Measurements from ENCODE around the gene MYO5B. TPM values are rescaled to one million over a fixed set of nuclear protein-coding genes. Genes with fewer than 3 reads are reported as not detected.
"Not testable (repeated sequence)": the region's sequence is repeated elsewhere in the genome, so short reads cannot be mapped to it uniquely, and the experiment has no call there.

MYO5B gene
- total RNA-seq, 4 donors from 2014 or later: 53.1 to 74.8 (median 55.2) TPM

DNA sequence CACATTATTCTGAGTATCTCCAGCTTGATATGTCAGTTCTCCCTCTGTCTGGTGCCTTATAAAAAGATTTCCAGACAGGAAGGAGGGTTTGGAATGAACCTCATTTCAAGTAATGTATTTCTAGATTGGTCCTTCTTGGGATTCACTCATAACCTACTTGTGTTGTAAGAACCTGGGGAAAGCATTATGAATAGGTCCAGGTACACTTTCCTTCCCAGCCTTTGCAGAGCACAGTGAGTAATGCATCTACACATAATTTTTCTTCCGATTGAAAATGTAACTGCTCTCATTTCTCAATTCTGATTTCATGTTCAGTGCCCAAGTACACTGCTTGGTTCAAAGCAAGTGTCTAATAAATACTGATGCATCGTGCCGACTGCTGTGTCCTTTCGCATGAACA is 356.6 kb downstream of the MYO5B start:
- intact Hi-C loops (cut with DNase I; ENCODE audit: low total_unique reads): no loop called here
- TF ChIP-seq POLR2A (IDR thresholded peaks at IDR 0.05) (no peak), CTCF (IDR thresholded peaks at IDR 0.05) (no peak)
- no peak overlapping the region for H3K4me3 ChIP-seq (ENCODE audit: low read depth, poor library complexity, severe bottlenecking)
- whole genome bisulfite sequencing, 2 donors: 90 to 96% methylated on average over 4 of the region's 4 CpGs
- no peak for DNase-seq (ENCODE audit: low spot score in 2 of 2)

GRCh38 chr18:49837889-49838288 is 357.1 kb downstream of the MYO5B start:
- H3K4me3 ChIP-seq (ENCODE audit: low read depth, poor library complexity, severe bottlenecking): no peak overlapping the region
- 77 to 82% methylated on average over 5 of the region's 5 CpGs for WGBS, 2 donors
- DNase-seq (ENCODE audit: low spot score in 2 of 2): no peak
- intact Hi-C loops (cut with DNase I; ENCODE audit: low total_unique reads): no loop called here
- TF ChIP-seq CTCF (IDR thresholded peaks at IDR 0.05) (no peak), POLR2A (IDR thresholded peaks at IDR 0.05) (no peak)

DNA sequence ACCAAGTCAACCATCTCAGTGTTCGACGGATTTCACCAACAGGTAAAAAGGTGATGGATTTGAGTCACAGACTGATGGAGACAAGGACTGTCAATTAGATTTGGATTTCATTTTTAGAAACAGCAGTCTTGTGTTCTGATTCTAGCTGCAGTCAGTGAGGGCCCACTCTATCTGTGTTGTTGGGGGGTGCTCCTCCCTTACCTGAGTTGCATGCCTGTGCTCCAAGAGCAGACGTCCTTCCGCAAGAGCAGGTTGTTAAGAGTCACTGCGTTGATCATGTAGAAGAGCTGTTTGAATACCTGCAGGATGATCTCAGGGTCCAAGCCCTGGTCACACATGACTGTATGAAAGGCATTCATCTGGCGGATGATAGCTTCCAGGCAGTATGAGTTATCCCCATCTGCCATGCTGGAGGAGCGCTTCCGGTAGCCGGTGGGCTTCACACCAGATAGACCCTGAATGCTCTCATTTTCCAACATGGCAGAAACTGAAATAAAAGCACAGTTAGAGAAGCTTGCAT is 357.6 kb downstream of the MYO5B start:
- H3K4me3 ChIP-seq (ENCODE audit: low read depth, poor library complexity, severe bottlenecking); intact Hi-C loops (cut with DNase I; ENCODE audit: low total_unique reads); DNase-seq (ENCODE audit: low spot score in 2 of 2): not testable (repeated sequence)
- WGBS, 2 donors: 94 to 96% methylated on average over 9 of the region's 9 CpGs

DNA sequence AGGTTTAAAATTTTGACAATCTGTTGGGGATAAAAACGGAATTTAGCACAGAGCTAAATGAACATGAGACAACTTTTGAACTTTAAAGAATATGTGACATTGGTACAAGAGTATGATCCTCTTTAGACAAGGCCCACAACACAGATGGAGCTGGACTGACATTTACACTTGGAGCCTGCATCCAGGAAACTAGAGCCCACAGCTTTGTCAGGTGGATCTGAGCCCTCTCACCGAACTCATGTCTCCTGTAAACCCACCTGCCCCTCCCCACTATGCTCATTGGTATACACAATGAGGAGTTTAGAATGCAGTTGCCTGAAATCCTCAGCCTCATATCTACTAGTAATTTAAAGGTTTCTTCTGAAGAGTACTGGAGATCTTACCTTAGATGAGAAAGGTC is 359.5 kb downstream of the MYO5B start:
- WGBS, 2 donors: 91% methylated on average over 2 of the region's 2 CpGs
- no peak for DNase-seq (ENCODE audit: low spot score in 2 of 2)
- no peak for TF ChIP-seq CTCF (IDR thresholded peaks at IDR 0.05)
- TF ChIP-seq POLR2A (IDR thresholded peaks at IDR 0.05): no peak
- intact Hi-C loops (cut with DNase I; ENCODE audit: low total_unique reads): no loop called here
- no peak overlapping the region for H3K4me3 ChIP-seq (ENCODE audit: low read depth, poor library complexity, severe bottlenecking)

- H3K4me3 ChIP-seq (ENCODE audit: low read depth, poor library complexity, severe bottlenecking): no peak overlapping the region
- 30 to 94% methylated on average over 3 of the region's 3 CpGs for whole genome bisulfite sequencing, 2 donors
- TF ChIP-seq POLR2A (IDR thresholded peaks at IDR 0.05) (no peak), CTCF (IDR thresholded peaks at IDR 0.05) (no peak)
- DNase-seq (ENCODE audit: low spot score in 2 of 2): no peak
- intact Hi-C loops (cut with DNase I; ENCODE audit: low total_unique reads): no loop called here
Observed at GRCh38 chr18:49834258-49834657, 360.7 kb downstream of the MYO5B start.

DNA sequence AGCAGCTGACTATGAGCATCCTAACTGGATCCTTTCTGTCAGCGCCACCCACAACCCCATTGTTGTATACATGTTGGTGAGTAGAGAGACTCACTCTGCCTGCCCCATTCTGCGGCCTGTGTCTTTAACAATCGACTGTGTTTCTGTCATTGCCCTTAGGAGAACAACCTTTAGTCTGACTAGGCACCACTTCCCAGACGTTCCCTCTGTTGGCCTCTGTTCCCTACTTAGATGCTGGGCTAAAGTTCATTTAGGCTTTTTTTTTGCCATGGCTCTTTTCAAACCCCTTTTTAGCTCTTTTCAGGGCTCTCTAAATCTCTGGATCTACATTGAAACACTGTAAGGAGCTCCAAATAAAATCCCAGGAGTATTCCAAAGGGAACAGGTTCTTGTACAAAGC is 361.1 kb downstream of the MYO5B start:
- no peak for DNase-seq (ENCODE audit: low spot score in 2 of 2)
- no peak overlapping the region for H3K4me3 ChIP-seq (ENCODE audit: low read depth, poor library complexity, severe bottlenecking)
- 79 to 83% methylated on average over 4 of the region's 4 CpGs for WGBS, 2 donors
- intact Hi-C loops (cut with DNase I; ENCODE audit: low total_unique reads): no loop called here
- TF ChIP-seq POLR2A (IDR thresholded peaks at IDR 0.05): no peak
- no peak for TF ChIP-seq CTCF (IDR thresholded peaks at IDR 0.05)

Measured in lower leg skin (tissue), 4 donors.